Neuronal stem cell (in vitro differentiated cells): ENCODE data around the gene VRK3.
"Not testable (repeated sequence)": the region's sequence is repeated elsewhere in the genome, so short reads cannot be mapped to it uniquely, and the experiment has no call there.

Experiments used
- DNase-seq: peaks from one replicate; pipeline ENCODE4 v3.0.0-alpha.2; 2013; ENCODE audit warnings: low spot score
- H2AFZ ChIP-seq: one replicate; pipeline ENCODE4 v1.6.1; 2013; ENCODE audit warnings: mild to moderate bottlenecking, low read length, inconsistent platforms
- H2AK5ac ChIP-seq: 2 replicates; pipeline ENCODE4 v1.6.1; 2013; ENCODE audit warnings: low read depth, mild to moderate bottlenecking, inconsistent platforms, low read length, moderate library complexity, mixed read lengths
- H2BK120ac ChIP-seq: 2 replicates; pipeline ENCODE4 v1.6.1; 2013; ENCODE audit warnings: low read depth, mild to moderate bottlenecking, inconsistent platforms, low read length, moderate library complexity, mixed read lengths
- H2BK12ac ChIP-seq: one replicate; pipeline ENCODE4 v1.6.1; 2013; ENCODE audit warnings: low read length, inconsistent platforms
- H2BK15ac ChIP-seq: 2 replicates; pipeline ENCODE4 v1.6.1; 2013; ENCODE audit warnings: mild to moderate bottlenecking, low read length, inconsistent platforms, mixed read lengths
- H2BK5ac ChIP-seq: one replicate; pipeline ENCODE4 v1.6.1; 2013; ENCODE audit warnings: inconsistent platforms, mild to moderate bottlenecking, low read length, moderate library complexity
- H3K14ac ChIP-seq: one replicate; pipeline ENCODE4 v1.6.1; 2013; ENCODE audit warnings: low read length, inconsistent platforms
- H3K18ac ChIP-seq: 2 replicates; pipeline ENCODE4 v1.6.1; 2013; ENCODE audit warnings: low read length, inconsistent platforms
- H3K23ac ChIP-seq: 2 replicates; pipeline ENCODE4 v1.6.1; 2013; ENCODE audit warnings: low read depth, mild to moderate bottlenecking, mixed read lengths, low read length, inconsistent platforms; ENCODE audit not compliant: poor library complexity
- H3K27ac ChIP-seq: replicated peaks from 3 replicates; pipeline ENCODE4 v1.5.1; 2013; ENCODE audit warnings: low read length, inconsistent platforms
- H3K27me3 ChIP-seq, 3 experiments: 2 replicates each; pipeline ENCODE4 v1.6.1; 2013; ENCODE audit warnings: low read length in 3 of 3, mild to moderate bottlenecking in 2 of 3, inconsistent platforms in 1 of 3, low read depth in 1 of 3, mixed read lengths in 1 of 3, moderate library complexity in 1 of 3; ENCODE audit not compliant: control insufficient read depth in 3 of 3, insufficient read depth in 3 of 3
- H3K36me3 ChIP-seq, 2 donors: replicated peaks in 1 of 2; 2 replicates each; pipeline ENCODE4 v1.6.1; 2013; ENCODE audit warnings: low read length in 2 of 2; ENCODE audit not compliant: control insufficient read depth in 2 of 2, insufficient read depth in 2 of 2
- H3K4ac ChIP-seq: 2 replicates; pipeline ENCODE4 v1.6.1; 2013; ENCODE audit warnings: inconsistent platforms, mild to moderate bottlenecking, low read length, moderate library complexity
- H3K4me1 ChIP-seq, 2 donors: 1 replicate in 1 of 2; 2 replicates in 1 of 2; pipeline ENCODE4 v1.6.1; 2013; ENCODE audit warnings: low read length in 2 of 2, low read depth in 1 of 2; ENCODE audit not compliant: control insufficient read depth in 2 of 2, insufficient read depth in 1 of 2
- H3K4me2 ChIP-seq: one replicate; pipeline ENCODE4 v1.6.1; 2013; ENCODE audit warnings: mild to moderate bottlenecking, low read length, inconsistent platforms; ENCODE audit not compliant: insufficient read depth, poor library complexity, severe bottlenecking
- H3K4me3 ChIP-seq, 2 donors: 2 replicates each; pipeline ENCODE4 v1.5.1; 2013; ENCODE audit warnings: low read length in 2 of 2, mild to moderate bottlenecking in 2 of 2, inconsistent platforms in 1 of 2, moderate library complexity in 1 of 2
- H3K79me1 ChIP-seq: one replicate; pipeline ENCODE4 v1.6.1; 2013; ENCODE audit warnings: low read depth, mild to moderate bottlenecking, inconsistent platforms, low read length, moderate library complexity
- H3K9ac ChIP-seq: one replicate; pipeline ENCODE4 v1.6.1; 2013; ENCODE audit warnings: mild to moderate bottlenecking, low read depth, low read length, inconsistent platforms; ENCODE audit not compliant: poor library complexity
- H3K9me3 ChIP-seq, 2 donors: replicated peaks in 1 of 2; 2 replicates each; pipeline versions ENCODE3 to v1.6.1; 2013; ENCODE audit warnings: low read length in 2 of 2, mild to moderate bottlenecking in 2 of 2, inconsistent platforms in 1 of 2, low read depth in 1 of 2, mixed read lengths in 1 of 2, moderate library complexity in 1 of 2; ENCODE audit not compliant: control insufficient read depth in 2 of 2, insufficient read depth in 1 of 2
- H4K8ac ChIP-seq: one replicate; pipeline ENCODE4 v1.6.1; 2013; ENCODE audit warnings: low read depth, mild to moderate bottlenecking, inconsistent platforms, low read length, moderate library complexity
- H4K91ac ChIP-seq: one replicate; pipeline ENCODE4 v1.6.1; 2013; ENCODE audit warnings: low read length, low read depth, mild to moderate bottlenecking, inconsistent platforms; ENCODE audit not compliant: poor library complexity
- WGBS, 2 donors: extraction: QIAGEN DNeasy Blood & Tissue Kit; methylation state at CpG; one replicate each; pipeline ENCODE4 v1.1.7; 2013; ENCODE audit warnings: missing lambda C conversion rate in 2 of 2, mixed read lengths in 1 of 2; ENCODE audit not compliant: insufficient read length in 2 of 2, insufficient replicate concordance in 1 of 2; ENCODE audit errors: extremely low coverage in 2 of 2; 5-methylcytosine and 5-hydroxymethylcytosine counted together

VRK3 gene

DNA sequence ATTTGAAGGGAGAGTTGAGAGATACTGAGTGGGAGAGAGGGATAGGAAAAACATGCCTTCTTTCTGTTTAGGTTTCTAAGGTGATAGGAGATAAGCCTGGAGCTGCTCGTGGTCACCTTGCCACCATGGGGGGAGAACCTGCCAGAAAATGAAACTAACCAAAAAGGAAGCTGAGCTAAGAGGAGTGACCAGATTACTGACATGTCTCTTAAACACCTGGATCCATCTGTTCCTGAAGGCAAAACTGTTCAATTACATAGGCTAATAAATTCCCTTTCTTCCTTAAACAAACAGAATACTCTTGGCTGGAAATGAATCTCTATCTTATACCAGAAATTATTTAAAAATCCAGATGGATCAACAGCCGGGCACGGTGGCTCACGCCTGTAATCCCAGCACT lies 27.9 kb upstream of the VRK3 start:
- Histone ChIP-seq H3K9me3 (peaks cover 12 to 23% of the 10 kb centered on the region in 2 donors), H4K8ac (no peak overlapping the region), H4K91ac (no peak overlapping the region), H3K27ac (no peak overlapping the region), H3K27me3 (no peaks in the 10 kb centered on the region), H3K9ac (no peak overlapping the region), H3K23ac (no peak overlapping the region), H3K36me3 (peaks cover 2 to 14% of the 10 kb centered on the region in 2 donors), H2BK120ac (no peak overlapping the region), H3K4me3 (no peak overlapping the region), H3K4me2 (no peak overlapping the region), H2AK5ac (no peak overlapping the region), H2BK15ac (no peak overlapping the region), H3K4ac (no peak overlapping the region), H3K14ac (no peak overlapping the region), H2BK12ac (no peak overlapping the region), H2AFZ (no peak overlapping the region), H3K18ac (no peak overlapping the region), H2BK5ac (no peak overlapping the region), H3K79me1 (no peaks in the 10 kb centered on the region), H3K4me1 (peaks cover 0 to 2% of the 10 kb centered on the region in 2 donors)
- DNase-seq, result no peak
- WGBS, 2 donors, result no CpG with 5 or more reads among the region's 4 CpGs

DNA sequence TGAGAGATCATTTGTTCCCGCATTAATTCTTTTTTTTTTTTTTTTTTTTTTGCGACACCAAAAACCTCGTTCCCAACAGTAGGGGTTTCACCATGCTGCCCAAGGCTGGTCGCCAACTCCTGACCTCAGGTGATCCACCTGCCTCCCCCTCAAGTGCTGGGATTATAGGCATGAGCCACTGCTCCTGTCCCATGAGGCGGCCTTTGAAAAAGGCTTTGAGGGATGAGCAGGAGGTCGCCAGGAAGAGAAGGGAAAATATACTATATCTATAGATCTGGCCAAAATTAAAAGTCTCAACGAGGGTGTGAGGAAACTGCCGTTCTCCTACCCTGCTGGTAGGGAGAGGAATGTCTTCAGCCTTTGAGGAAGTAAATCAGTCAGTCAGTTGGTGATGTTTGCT lies 26.8 kb upstream of the VRK3 start:
- Histone ChIP-seq H2BK12ac (no peak overlapping the region), H3K14ac (no peak overlapping the region), H2BK120ac (no peak overlapping the region), H3K23ac (no peak overlapping the region), H3K9ac (no peak overlapping the region), H3K18ac (no peak overlapping the region), H3K4me3 (no peak overlapping the region), H3K9me3 (peaks cover 21 to 35% of the 10 kb centered on the region in 2 donors), H2BK5ac (no peak overlapping the region), H3K4ac (no peak overlapping the region), H3K36me3 (peaks cover 11 to 26% of the 10 kb centered on the region in 2 donors), H3K27me3 (no peaks in the 10 kb centered on the region), H3K79me1 (no peaks in the 10 kb centered on the region), H2BK15ac (no peak overlapping the region), H4K8ac (no peak overlapping the region), H3K4me2 (no peak overlapping the region), H3K27ac (no peak overlapping the region), H4K91ac (no peak overlapping the region), H3K4me1 (peaks cover 0 to 2% of the 10 kb centered on the region in 2 donors), H2AFZ (no peak overlapping the region), H2AK5ac (no peak overlapping the region)
- no peak for DNase-seq
- WGBS, 2 donors, result no CpG with 5 or more reads among the region's 8 CpGs

DNA sequence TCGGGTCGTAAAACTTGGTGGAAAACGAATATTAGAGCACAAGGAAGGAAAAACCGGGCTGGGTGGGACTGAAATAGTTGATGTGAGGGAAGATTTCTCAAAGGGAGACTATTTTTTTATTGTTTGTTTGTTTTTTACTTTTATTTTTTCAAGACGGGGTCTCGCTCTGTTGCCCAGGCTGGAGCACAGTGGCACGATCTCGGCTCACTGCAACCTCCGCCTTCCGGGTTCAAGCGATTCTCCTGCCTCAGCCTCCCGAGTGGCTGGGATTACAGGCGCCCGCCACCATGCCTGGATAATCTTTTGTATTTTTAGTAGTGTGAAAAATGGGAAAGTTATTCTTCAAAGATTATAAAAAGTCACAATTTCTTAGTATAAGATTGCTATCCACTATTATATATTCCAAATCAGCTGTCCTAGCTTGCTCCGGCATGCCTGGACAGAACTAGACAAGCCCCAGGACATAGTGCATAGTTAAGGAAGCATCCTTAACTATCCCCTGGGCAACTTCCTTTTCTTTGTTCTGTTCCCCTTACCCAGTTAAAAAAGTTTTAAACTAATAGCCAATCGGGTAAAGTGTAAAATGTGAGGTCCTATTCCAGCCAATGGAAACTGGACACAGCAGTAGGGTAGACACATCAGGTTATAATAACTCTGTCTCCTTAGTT lies 26.2 kb upstream of the VRK3 start:
- not testable (repeated sequence) for H2AFZ ChIP-seq, H2AK5ac ChIP-seq, H3K4me1 ChIP-seq, H3K9ac ChIP-seq, DNase-seq, H3K4me2 ChIP-seq, H4K8ac ChIP-seq, H3K18ac ChIP-seq, H3K27ac ChIP-seq, H3K79me1 ChIP-seq, H2BK120ac ChIP-seq, H3K4me3 ChIP-seq, H3K27me3 ChIP-seq, H3K23ac ChIP-seq, H2BK15ac ChIP-seq, H4K91ac ChIP-seq, H2BK12ac ChIP-seq, H3K4ac ChIP-seq, H2BK5ac ChIP-seq, H3K14ac ChIP-seq
- peaks cover 17 to 32% of the 10 kb centered on the region in 2 donors for H3K36me3 ChIP-seq
- no CpG with 5 or more reads among the region's 16 CpGs for WGBS, 2 donors
- H3K9me3 ChIP-seq, result peaks cover 27 to 41% of the 10 kb centered on the region in 2 donors

DNA sequence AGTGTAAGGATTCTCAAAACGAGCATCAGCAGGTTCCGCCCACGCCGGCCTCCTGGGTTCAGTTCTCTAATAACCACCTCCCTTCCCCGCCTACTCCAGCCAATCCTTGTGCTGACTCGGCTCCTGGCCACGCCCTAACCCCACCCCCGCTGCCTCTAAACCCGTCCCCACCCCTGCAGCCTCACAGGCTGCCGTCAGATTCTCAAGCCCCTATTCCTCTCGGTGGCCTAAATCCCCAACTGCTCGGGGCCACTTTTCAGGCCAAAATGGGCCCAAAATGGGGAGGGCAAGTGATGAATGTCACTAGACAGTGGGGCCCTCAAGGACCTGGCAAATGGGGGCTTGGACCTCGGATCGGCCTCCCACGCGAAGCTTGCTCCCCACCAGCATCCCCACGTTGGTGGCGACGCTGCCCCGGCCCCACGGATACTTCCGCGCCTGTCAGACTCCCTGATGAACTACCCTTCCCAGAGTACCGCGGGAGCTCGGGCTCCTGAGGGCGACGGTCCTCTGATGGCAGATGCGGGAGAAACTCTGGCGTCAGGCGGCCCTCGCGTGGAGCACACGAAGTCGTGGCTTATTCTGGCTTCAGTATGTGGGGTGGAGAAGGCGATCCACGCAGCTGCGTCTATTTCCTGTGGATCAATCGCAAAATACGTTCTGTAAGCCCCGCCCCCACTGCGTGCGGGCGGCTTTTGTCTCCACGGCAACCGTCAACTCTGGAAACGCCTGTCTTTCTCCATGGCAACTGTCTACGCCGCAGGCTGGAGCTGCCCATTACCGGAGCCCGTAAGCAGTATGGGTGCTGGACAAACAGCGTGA lies 25.4 kb upstream of the VRK3 start:
- WGBS, 2 donors, result no CpG with 5 or more reads among the region's 52 CpGs
- H3K4me2 ChIP-seq, result peak overlapping the region; percentile 38
- peaks cover 24 to 39% of the 10 kb centered on the region in 2 donors for H3K36me3 ChIP-seq
- no peak overlapping the region for H4K8ac ChIP-seq
- H3K9me3 ChIP-seq, result peaks cover 34 to 48% of the 10 kb centered on the region in 2 donors
- H3K9ac ChIP-seq, result no peak overlapping the region
- no peak overlapping the region for H2BK120ac ChIP-seq
- H3K79me1 ChIP-seq, result peaks cover 3% of the 10 kb centered on the region
- no peak overlapping the region for H3K4ac ChIP-seq
- no peak overlapping the region for H2BK15ac ChIP-seq
- H3K18ac ChIP-seq, result no peak overlapping the region
- no peak overlapping the region for H2BK12ac ChIP-seq
- H2AFZ ChIP-seq, result no peak overlapping the region
- H4K91ac ChIP-seq, result no peak overlapping the region
- no peak overlapping the region for H3K27ac ChIP-seq
- H3K27me3 ChIP-seq, result no peaks in the 10 kb centered on the region
- H3K23ac ChIP-seq, result no peak overlapping the region
- DNase-seq, result peak; percentile 48
- H3K4me3 ChIP-seq, result peak overlapping the region in 1 of 2 donors; percentile 87
- H3K4me1 ChIP-seq, result peaks cover 0 to 2% of the 10 kb centered on the region in 2 donors
- no peak overlapping the region for H3K14ac ChIP-seq
- H2AK5ac ChIP-seq, result no peak overlapping the region
- H2BK5ac ChIP-seq, result no peak overlapping the region
